Skeletal muscle satellite cell (primary cell): Measurements from ENCODE around the gene RBPMS2.
"Not testable (repeated sequence)": the region's sequence is repeated elsewhere in the genome, so short reads cannot be mapped to it uniquely, and the experiment has no call there.

Experiments used
- H3K27me3 ChIP-seq: 2 replicates; pipeline ENCODE4 v1.7.0; 2013; ENCODE audit warnings: low read length; ENCODE audit not compliant: control insufficient read depth, insufficient read depth
- H3K36me3 ChIP-seq: 2 replicates; pipeline ENCODE4 v1.7.0; 2013; ENCODE audit warnings: mild to moderate bottlenecking, control low read depth, low read length; ENCODE audit not compliant: insufficient read depth
- H3K4me1 ChIP-seq: 2 replicates; pipeline ENCODE4 v1.7.0; 2013; ENCODE audit warnings: low read length; ENCODE audit not compliant: control insufficient read depth, insufficient read depth
- H3K4me2 ChIP-seq: 2 replicates; pipeline ENCODE4 v1.7.0; 2013; ENCODE audit warnings: mild to moderate bottlenecking, low read length
- H3K4me3 ChIP-seq: 2 replicates; pipeline ENCODE4 v1.7.0; 2013; ENCODE audit warnings: low read length
- H3K9ac ChIP-seq: 2 replicates; pipeline ENCODE4 v1.7.0; 2013; ENCODE audit warnings: mild to moderate bottlenecking, low read depth, low read length, moderate library complexity
- H3K9me3 ChIP-seq: replicated peaks from 2 replicates; pipeline ENCODE4 v1.7.0; 2013; ENCODE audit warnings: mild to moderate bottlenecking, control low read depth, low read length

Gene RBPMS2

GRCh38 chr15:64807051-64807749 is 31.8 kb upstream of the RBPMS2 start:
- H3K4me2 ChIP-seq: no peak overlapping the region
- no peak overlapping the region for H3K4me3 ChIP-seq
- no peak overlapping the region for H3K9ac ChIP-seq
- no peaks in the 10 kb centered on the region for H3K36me3 ChIP-seq
- H3K9me3 ChIP-seq: no peaks in the 10 kb centered on the region
- peaks cover 13% of the 10 kb centered on the region for H3K27me3 ChIP-seq
- H3K4me1 ChIP-seq: no peaks in the 10 kb centered on the region

- Histone ChIP-seq H3K4me3 (no peak overlapping the region), H3K9me3 (no peaks in the 10 kb centered on the region), H3K36me3 (no peaks in the 10 kb centered on the region), H3K4me1 (no peaks in the 10 kb centered on the region), H3K27me3 (peaks cover 13% of the 10 kb centered on the region), H3K4me2 (no peak overlapping the region), H3K9ac (no peak overlapping the region)
These were observed 31.1 kb upstream of the RBPMS2 start for GRCh38 chr15:64806509-64806908.

GRCh38 chr15:64804619-64805018 is 29.2 kb upstream of the RBPMS2 start:
- Histone ChIP-seq H3K9ac (no peak overlapping the region), H3K4me3 (no peak overlapping the region), H3K36me3 (no peaks in the 10 kb centered on the region), H3K4me1 (no peaks in the 10 kb centered on the region), H3K4me2 (no peak overlapping the region), H3K9me3 (no peaks in the 10 kb centered on the region), H3K27me3 (peaks cover 13% of the 10 kb centered on the region)

GRCh38 chr15:64803526-64803925 is 28.1 kb upstream of the RBPMS2 start:
- H3K4me1 ChIP-seq: no peaks in the 10 kb centered on the region
- H3K27me3 ChIP-seq: peaks cover 6% of the 10 kb centered on the region
- H3K9ac ChIP-seq: no peak overlapping the region
- H3K36me3 ChIP-seq: no peaks in the 10 kb centered on the region
- H3K4me2 ChIP-seq: no peak overlapping the region
- H3K4me3 ChIP-seq: no peak overlapping the region
- no peaks in the 10 kb centered on the region for H3K9me3 ChIP-seq

GRCh38 chr15:64800476-64800875 is 25.1 kb upstream of the RBPMS2 start:
- H3K36me3 ChIP-seq: no peaks in the 10 kb centered on the region
- H3K4me2 ChIP-seq: no peak overlapping the region
- H3K27me3 ChIP-seq: peaks cover 6% of the 10 kb centered on the region
- no peak overlapping the region for H3K4me3 ChIP-seq
- no peak overlapping the region for H3K9ac ChIP-seq
- H3K9me3 ChIP-seq: no peaks in the 10 kb centered on the region
- H3K4me1 ChIP-seq: no peaks in the 10 kb centered on the region

GRCh38 chr15:64798905-64799304 is 23.5 kb upstream of the RBPMS2 start:
- not testable (repeated sequence) for H3K4me1 ChIP-seq, H3K9ac ChIP-seq, H3K9me3 ChIP-seq, H3K4me3 ChIP-seq, H3K27me3 ChIP-seq, H3K4me2 ChIP-seq, H3K36me3 ChIP-seq

- H3K4me2 ChIP-seq, H3K27me3 ChIP-seq, H3K4me1 ChIP-seq, H3K36me3 ChIP-seq, H3K4me3 ChIP-seq, H3K9ac ChIP-seq, H3K9me3 ChIP-seq: not testable (repeated sequence)
These were observed 20.5 kb upstream of the RBPMS2 start for GRCh38 chr15:64795921-64796320.

- H3K36me3 ChIP-seq, H3K4me1 ChIP-seq, H3K9me3 ChIP-seq, H3K27me3 ChIP-seq, H3K9ac ChIP-seq, H3K4me2 ChIP-seq, H3K4me3 ChIP-seq: not testable (repeated sequence)
These were observed 19.9 kb upstream of the RBPMS2 start for GRCh38 chr15:64795299-64795698.

- H3K9ac ChIP-seq: no peak overlapping the region
- H3K36me3 ChIP-seq: no peaks in the 10 kb centered on the region
- no peaks in the 10 kb centered on the region for H3K9me3 ChIP-seq
- no peaks in the 10 kb centered on the region for H3K27me3 ChIP-seq
- no peaks in the 10 kb centered on the region for H3K4me1 ChIP-seq
- no peak overlapping the region for H3K4me3 ChIP-seq
- H3K4me2 ChIP-seq: no peak overlapping the region
These were observed 16.9 kb upstream of the RBPMS2 start for GRCh38 chr15:64792282-64792681.

- Histone ChIP-seq H3K4me2 (no peak overlapping the region), H3K9ac (no peak overlapping the region), H3K27me3 (no peaks in the 10 kb centered on the region), H3K36me3 (no peaks in the 10 kb centered on the region), H3K9me3 (no peaks in the 10 kb centered on the region), H3K4me1 (no peaks in the 10 kb centered on the region), H3K4me3 (no peak overlapping the region)
These were observed 16.0 kb upstream of the RBPMS2 start for GRCh38 chr15:64791401-64791800.

- no peak overlapping the region for H3K4me2 ChIP-seq
- no peaks in the 10 kb centered on the region for H3K4me1 ChIP-seq
- H3K9ac ChIP-seq: no peak overlapping the region
- no peaks in the 10 kb centered on the region for H3K9me3 ChIP-seq
- no peaks in the 10 kb centered on the region for H3K36me3 ChIP-seq
- H3K27me3 ChIP-seq: peaks cover 8% of the 10 kb centered on the region
- H3K4me3 ChIP-seq: no peak overlapping the region
These were observed 8.4 kb upstream of the RBPMS2 start for GRCh38 chr15:64783796-64784195.

GRCh38 chr15:64782751-64783150 is 7.4 kb upstream of the RBPMS2 start:
- Histone ChIP-seq H3K9me3 (no peaks in the 10 kb centered on the region), H3K36me3 (no peaks in the 10 kb centered on the region), H3K4me3 (no peak overlapping the region), H3K4me2 (no peak overlapping the region), H3K9ac (no peak overlapping the region), H3K27me3 (peaks cover 11% of the 10 kb centered on the region), H3K4me1 (no peaks in the 10 kb centered on the region)
